HEK293 (cell line): ENCODE results near the gene NRG2.

Source experiments
- CTCF ChIA-PET: fragments of 350-600 bp; formaldehyde crosslinking; extraction: SDS; loops from one replicate; lab custom pipeline; 2021; ENCODE audit warnings: antibody characterized with exemption; lab: Yijun Ruan, JAX
- POLR2A ChIA-PET: fragments of 300-600 bp; formaldehyde crosslinking; extraction: SDS; loops from one replicate; lab custom pipeline; 2020; ENCODE audit warnings: antibody characterized with exemption, inconsistent platforms; lab: Yijun Ruan, JAX
- H3K27ac ChIP-seq: fragments of 200-500 bp; sonication (Bioruptor generic); 2 replicates; pipeline ENCODE4 v1.5.1; 2014; ENCODE audit warnings: low read depth, low read length, control low read depth, inconsistent platforms; ENCODE audit errors: extremely low read depth
- H3K36me3 ChIP-seq, 2 experiments: fragments of 200-500 bp in 1 of 2; sonication (Bioruptor generic) in 1 of 2; 1 replicate in 1 of 2; 2 replicates in 1 of 2; pipeline ENCODE4 v1.5.1; 2014 to 2017; ENCODE audit warnings: inconsistent platforms in 2 of 2, low read length in 2 of 2; ENCODE audit not compliant: control insufficient read depth in 2 of 2, insufficient read depth in 1 of 2
- H3K4me1 ChIP-seq: fragments of 200-500 bp; sonication (Bioruptor generic); 2 replicates; pipeline ENCODE4 v1.5.1; 2014; ENCODE audit warnings: mild to moderate bottlenecking, low read length, inconsistent platforms; ENCODE audit not compliant: control insufficient read depth, insufficient read depth
- H3K4me3 ChIP-seq: 2 replicates; pipeline ENCODE4 v1.5.1; 2011; ENCODE audit warnings: low read depth, mild to moderate bottlenecking, control low read depth, low read length, moderate library complexity
- H3K9me3 ChIP-seq: fragments of 200-500 bp; sonication (Bioruptor generic); 2 replicates; pipeline ENCODE4 v1.5.1; 2014; ENCODE audit warnings: low read depth, low read length, inconsistent platforms; ENCODE audit not compliant: control insufficient read depth, insufficient read depth
- AEBP2 ChIP-seq: fragments of 450-650 bp; formaldehyde crosslinking; IDR thresholded peaks from 2 replicates; pipeline ENCODE4 v1.5.1; 2016; ENCODE audit warnings: missing biosample characterization, missing genetic modification characterization, borderline replicate concordance
- HOXC10 ChIP-seq: sonication (generic); formaldehyde crosslinking; IDR thresholded peaks from 2 replicates; pipeline ENCODE4 v1.8.1; 2023; ENCODE audit warnings: mild to moderate bottlenecking, missing genetic modification reagents
- PBX3 ChIP-seq: sonication (generic); formaldehyde crosslinking; IDR thresholded peaks from 2 replicates; pipeline ENCODE4 v1.8.1; 2022; ENCODE audit warnings: mild to moderate bottlenecking, moderate library complexity, missing genetic modification reagents
- ZBTB49 ChIP-seq: fragments of 450-650 bp; formaldehyde crosslinking; IDR thresholded peaks from 2 replicates; pipeline ENCODE4 v1.5.1; 2016; ENCODE audit warnings: missing biosample characterization, missing genetic modification characterization, low read depth
- ZNF155 ChIP-seq: fragments of 450-650 bp; formaldehyde crosslinking; IDR thresholded peaks from 2 replicates; pipeline ENCODE4 v1.5.1; 2016; ENCODE audit warnings: missing biosample characterization, missing genetic modification characterization
- ZNF184 ChIP-seq: fragments of 450-650 bp; IDR thresholded peaks from 2 replicates; pipeline ENCODE4 v1.5.1; 2018; ENCODE audit warnings: missing biosample characterization, mild to moderate bottlenecking, missing genetic modification characterization
- ZNF2 ChIP-seq: fragments of 450-650 bp; formaldehyde crosslinking; IDR thresholded peaks from 2 replicates; pipeline ENCODE4 v1.5.1; 2016; ENCODE audit warnings: missing biosample characterization, missing genetic modification characterization
- ZNF335 ChIP-seq: fragments of 450-650 bp; formaldehyde crosslinking; conservative IDR thresholded peaks from 2 replicates; pipeline ENCODE4 v1.5.1; 2016; ENCODE audit warnings: missing biosample characterization, missing genetic modification characterization
- ZNF398 ChIP-seq: fragments of 450-650 bp; formaldehyde crosslinking; IDR thresholded peaks from 2 replicates; pipeline ENCODE4 v1.5.1; 2017; ENCODE audit warnings: missing biosample characterization, missing genetic modification characterization
- ZNF404 ChIP-seq: fragments of 450-650 bp; formaldehyde crosslinking; IDR thresholded peaks from 2 replicates; pipeline ENCODE4 v1.5.1; 2017; ENCODE audit warnings: missing biosample characterization, missing genetic modification characterization
- ZNF529 ChIP-seq: fragments of 450-650 bp; formaldehyde crosslinking; IDR thresholded peaks from 2 replicates; pipeline ENCODE4 v1.5.1; 2017; ENCODE audit warnings: missing genetic modification characterization, missing biosample characterization; ENCODE audit not compliant: insufficient replicate concordance
- ZNF544 ChIP-seq: fragments of 450-650 bp; formaldehyde crosslinking; IDR thresholded peaks from 2 replicates; pipeline ENCODE4 v1.5.0; 2017; ENCODE audit warnings: missing biosample characterization, missing genetic modification characterization
- ZNF549 ChIP-seq: fragments of 450-650 bp; IDR thresholded peaks from 2 replicates; pipeline ENCODE4 v1.5.1; 2018; ENCODE audit warnings: missing biosample characterization, missing genetic modification characterization, mild to moderate bottlenecking, inconsistent platforms, moderate library complexity
- ZNF596 ChIP-seq: fragments of 450-650 bp; IDR thresholded peaks from 2 replicates; pipeline ENCODE4 v1.5.0; 2018; ENCODE audit warnings: missing biosample characterization, mild to moderate bottlenecking, missing genetic modification characterization, moderate library complexity
- ZNF623 ChIP-seq: fragments of 450-650 bp; formaldehyde crosslinking; IDR thresholded peaks from 2 replicates; pipeline ENCODE4 v1.5.1; 2016; ENCODE audit warnings: missing biosample characterization, missing genetic modification characterization
- ZNF629 ChIP-seq: fragments of 450-650 bp; formaldehyde crosslinking; IDR thresholded peaks from 2 replicates; pipeline ENCODE4 v1.5.1; 2017; ENCODE audit warnings: missing biosample characterization, missing genetic modification characterization
- TF ChIP-seq, protein P1 (sequence below): fragments of 450-650 bp; formaldehyde crosslinking; IDR thresholded peaks from 2 replicates; pipeline ENCODE4 v1.5.1; 2016; ENCODE audit warnings: missing biosample characterization, missing genetic modification characterization

Gene NRG2

DNA sequence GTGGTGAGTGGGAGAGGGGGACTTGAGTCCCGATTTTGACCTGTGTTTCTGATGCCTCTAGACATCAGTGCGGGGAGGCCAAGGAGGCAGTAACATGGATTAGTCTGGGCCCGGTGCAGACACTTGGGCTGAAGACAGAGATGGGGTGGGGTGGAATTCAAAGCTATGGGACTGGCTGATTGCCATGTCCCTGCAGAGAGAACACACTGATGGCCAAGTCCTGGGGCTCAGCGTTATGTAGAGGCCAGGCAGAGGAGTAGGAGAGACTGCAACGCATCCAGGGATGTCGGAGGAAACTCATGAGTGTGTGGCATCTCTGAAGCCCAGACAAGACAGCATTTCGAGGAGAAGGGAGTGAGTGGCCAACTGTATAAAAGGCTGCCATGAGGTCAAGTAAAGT lies 217.4 kb downstream of the NRG2 start (continued):
- TF ChIP-seq ZNF596 (tag by site-specific recombination) (no peak), AEBP2 (tag by site-specific recombination) (no peak), ZNF529 (no peak)
- TF ChIP-seq, all 188 proteins: peak for 0

GRCh38 chr5:139823757-139824355 lies 219.2 kb downstream of the NRG2 start:
- POLR2A ChIA-PET: no interaction called here
- Histone ChIP-seq H3K4me1 (no peaks in the 10 kb centered on the region), H3K4me3 (no peak overlapping the region), H3K36me3 (no peaks in the 10 kb centered on the region), H3K9me3 (no peaks in the 10 kb centered on the region; the same call in 1 of the 2 replicates), H3K27ac (no peak overlapping the region)
- no peak for TF ChIP-seq ZNF629 (tag by site-specific recombination)
- no peak for TF ChIP-seq ZNF549 (tag by site-specific recombination)
- TF ChIP-seq PBX3 (CRISPR knock-in tag): no peak
- TF ChIP-seq, protein P1, sequence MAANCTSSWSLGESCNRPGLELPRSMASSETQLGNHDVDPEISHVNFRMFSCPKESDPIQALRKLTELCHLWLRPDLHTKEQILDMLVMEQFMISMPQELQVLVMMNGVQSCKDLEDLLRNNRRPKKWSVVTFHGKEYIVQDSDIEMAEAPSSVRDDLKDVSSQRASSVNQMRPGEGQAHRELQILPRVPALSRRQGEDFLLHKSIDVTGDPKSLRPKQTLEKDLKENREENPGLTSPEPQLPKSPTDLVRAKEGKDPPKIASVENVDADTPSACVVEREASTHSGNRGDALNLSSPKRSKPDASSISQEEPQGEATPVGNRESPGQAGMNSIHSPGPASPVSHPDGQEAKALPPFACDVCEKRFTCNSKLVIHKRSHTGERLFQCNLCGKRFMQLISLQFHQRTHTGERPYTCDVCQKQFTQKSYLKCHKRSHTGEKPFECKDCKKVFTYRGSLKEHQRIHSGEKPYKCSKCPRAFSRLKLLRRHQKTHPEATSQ: no peak
- TF ChIP-seq HOXC10 (CRISPR knock-in tag): no peak
- TF ChIP-seq ZNF184: no peak
- TF ChIP-seq ZBTB49 (tag by site-specific recombination): no peak
- TF ChIP-seq ZNF2 (tag by site-specific recombination): no peak
- TF ChIP-seq ZNF155 (tag by site-specific recombination): no peak
- TF ChIP-seq ZNF529: no peak
- TF ChIP-seq ZNF623 (tag by site-specific recombination): no peak
- TF ChIP-seq ZNF544 (tag by site-specific recombination): no peak
- no peak for TF ChIP-seq ZNF404 (tag by site-specific recombination)
- CTCF ChIA-PET: interaction anchor here (0.9 kb wide), 1 partner anchor 21 kb away, joined by 3 read pairs; no protein-coding TSS in a partner anchor

DNA sequence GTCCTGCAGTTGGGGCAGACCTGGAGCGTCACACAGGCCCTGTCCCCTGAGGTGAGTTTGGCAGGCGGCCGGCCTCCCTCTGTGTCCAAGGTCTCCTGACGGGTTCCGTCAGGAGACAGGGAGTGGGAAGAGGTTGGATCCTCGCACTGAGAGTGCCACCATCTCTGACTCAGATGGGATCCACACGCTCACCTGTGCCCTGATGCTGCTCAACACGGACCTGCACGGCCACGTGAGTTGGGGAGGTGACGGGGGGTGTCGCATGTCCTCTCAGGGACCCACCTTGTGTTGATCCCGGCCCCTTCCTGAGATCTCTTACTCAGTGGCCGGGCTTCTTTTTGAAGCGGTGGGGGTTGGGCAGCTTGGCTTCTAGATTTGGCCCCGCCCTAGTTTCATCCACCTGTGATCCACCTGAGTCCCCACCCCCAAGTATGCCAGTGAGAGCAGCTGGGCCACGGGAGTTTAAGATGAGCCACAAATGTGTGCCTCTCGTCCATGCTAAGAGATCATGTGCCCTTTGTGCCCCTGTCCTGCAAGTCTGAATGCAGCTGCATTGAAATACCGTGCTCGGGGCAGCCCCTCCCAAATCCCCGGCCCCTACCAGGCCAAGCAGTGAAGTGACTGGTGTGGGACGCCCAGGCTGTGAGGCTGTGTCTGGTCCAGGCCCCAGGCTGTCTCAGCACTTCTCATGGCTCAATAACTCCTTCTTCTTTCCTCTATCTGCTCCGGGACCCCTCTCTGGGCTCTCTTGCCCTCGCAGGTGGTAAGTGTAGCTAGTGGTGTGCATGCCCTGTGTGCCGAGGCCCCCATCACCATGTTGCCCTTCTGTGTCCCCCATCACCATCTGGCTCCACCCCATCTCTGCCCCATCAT lies 220.3 kb downstream of the NRG2 start:
- Histone ChIP-seq H3K4me1 (no peaks in the 10 kb centered on the region), H3K4me3 (no peak overlapping the region)
- CTCF ChIA-PET: interaction anchor here (0.5 to 0.6 kb wide), 2 partner anchors 9 to 171 kb away, joined by 3 to 4 read pairs; no protein-coding TSS in a partner anchor
- TF ChIP-seq ZNF398 (tag by site-specific recombination) (no peak), ZNF335 (tag by site-specific recombination) (no peak)
- TF ChIP-seq, all 188 proteins: peak for 0
- Histone ChIP-seq H3K9me3 (no peaks in the 10 kb centered on the region; the same call in 1 of the 2 replicates), H3K27ac (no peak overlapping the region), H3K36me3 (no peaks in the 10 kb centered on the region)
- POLR2A ChIA-PET: no interaction called here
